Erythroblast (primary cell): Measurements from ENCODE around the gene USP26.
"Not testable (repeated sequence)": the region's sequence is repeated elsewhere in the genome, so short reads cannot be mapped to it uniquely, and the experiment has no call there.

ENCODE experiments used
- GATA1 ChIP-seq: IDR thresholded peaks from 2 replicates; pipeline ENCODE4 v1.6.1; 2011; ENCODE audit warnings: low read depth, mild to moderate bottlenecking, control low read depth, low read length, moderate library complexity
- POLR2A ChIP-seq: IDR thresholded peaks from 2 replicates; pipeline ENCODE4 v1.6.1; 2011; ENCODE audit warnings: mild to moderate bottlenecking, low read length

- TF ChIP-seq POLR2A, GATA1: not testable (repeated sequence)
Measured at GRCh38 chrX:132980035-132980434, 116.9 kb downstream of the USP26 start.
